Measurements from ENCODE around the gene METTL3. TPM values are rescaled to one million over a fixed set of nuclear protein-coding genes. Genes with fewer than 3 reads are reported as not detected.

METTL3 gene
- total and polyA plus RNA-seq, 2 of the 13 experiments (the other 11 are each of a cell fraction or from before 2014, with no cell fraction given) = 123 to 130 TPM

DNA sequence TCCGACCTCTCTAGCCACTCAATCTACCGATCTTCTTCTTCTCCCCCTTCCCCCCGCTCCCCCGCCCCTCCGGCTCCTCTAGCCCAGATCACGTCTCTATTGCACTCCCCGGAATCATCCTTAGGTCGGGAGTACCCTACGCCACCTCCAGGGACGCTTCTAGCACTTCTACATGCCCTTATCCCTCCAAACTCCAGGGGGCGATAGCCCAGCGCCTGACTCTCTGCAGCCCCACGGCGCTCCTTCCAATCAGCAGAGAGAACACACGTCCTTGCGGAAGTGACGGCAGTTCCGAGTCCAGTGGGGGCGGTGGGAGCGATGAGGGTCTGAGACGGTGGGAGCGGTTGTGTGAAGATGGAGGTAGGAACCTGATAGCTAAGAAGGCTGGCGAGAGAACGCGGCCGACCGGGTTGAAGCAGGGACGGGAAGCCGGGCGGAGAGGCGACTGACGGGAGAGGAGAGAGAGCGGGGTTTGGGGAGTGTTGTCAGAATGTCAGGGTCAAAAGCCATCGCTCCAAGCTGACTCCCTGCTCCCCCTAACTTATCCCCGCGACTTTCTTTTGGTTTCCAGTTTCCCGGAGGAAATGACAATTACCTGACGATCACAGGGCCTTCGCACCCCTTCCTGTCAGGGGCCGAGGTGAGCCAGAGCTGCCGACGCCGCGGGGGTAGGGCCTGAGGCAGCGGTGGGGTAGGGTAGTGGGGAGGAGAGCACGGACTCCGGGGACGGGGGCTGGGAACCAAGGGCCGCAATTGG lies 34.0 kb downstream of the METTL3 start, which contains the start of the genes RAB2B and TOX4 (continued):
- TF ChIP-seq ZNF678 (CRISPR knock-in tag; IDR thresholded peaks at IDR 0.05) (peak; percentile 82; the same call in 1 of the 2 replicates), FLYWCH1 (CRISPR knock-in tag; IDR thresholded peaks at IDR 0.05) (no peak), MZF1 (CRISPR knock-in tag; IDR thresholded peaks at IDR 0.05; ENCODE audit: borderline replicate concordance) (no peak), HMG20B (CRISPR knock-in tag; conservative IDR thresholded peaks at IDR 0.05) (peak; percentile 37; the same call in 1 of the 2 replicates), CHCHD3 (CRISPR knock-in tag; IDR thresholded peaks at IDR 0.05) (peak; percentile 73; the same call in 1 of the 2 replicates), HOXA3 (CRISPR knock-in tag; IDR thresholded peaks at IDR 0.05) (peak; percentile 96), ZNF263 (CRISPR knock-in tag; IDR thresholded peaks at IDR 0.05) (peak; percentile 66; the same call in 1 of the 2 replicates), SIX4 (CRISPR knock-in tag; IDR thresholded peaks at IDR 0.05) (peak; percentile 85), ZNF30 (CRISPR knock-in tag; IDR thresholded peaks at IDR 0.05) (no peak), ZNF260 (CRISPR knock-in tag; IDR thresholded peaks at IDR 0.05; ENCODE audit: borderline replicate concordance, low read depth) (no peak; the same call in 1 of the 2 replicates), JUNB (CRISPR knock-in tag; IDR thresholded peaks at IDR 0.05; ENCODE audit: borderline replicate concordance) (peak; percentile 23; the same call in 1 of the 2 replicates), YEATS4 (CRISPR knock-in tag; IDR thresholded peaks at IDR 0.05; ENCODE audit: borderline replicate concordance) (peak; percentile 74), CREB1 (IDR thresholded peaks at IDR 0.05) (peak; percentile 93), CREB1 (CRISPR knock-in tag; IDR thresholded peaks at IDR 0.05) (peak; percentile 98), CENPT (CRISPR knock-in tag; IDR thresholded peaks at IDR 0.05; ENCODE audit: low read depth) (peak; percentile 50; the same call in 1 of the 2 replicates), TRIM24 (CRISPR knock-in tag; IDR thresholded peaks at IDR 0.05) (no peak)
- TF ChIP-seq, protein P1, sequence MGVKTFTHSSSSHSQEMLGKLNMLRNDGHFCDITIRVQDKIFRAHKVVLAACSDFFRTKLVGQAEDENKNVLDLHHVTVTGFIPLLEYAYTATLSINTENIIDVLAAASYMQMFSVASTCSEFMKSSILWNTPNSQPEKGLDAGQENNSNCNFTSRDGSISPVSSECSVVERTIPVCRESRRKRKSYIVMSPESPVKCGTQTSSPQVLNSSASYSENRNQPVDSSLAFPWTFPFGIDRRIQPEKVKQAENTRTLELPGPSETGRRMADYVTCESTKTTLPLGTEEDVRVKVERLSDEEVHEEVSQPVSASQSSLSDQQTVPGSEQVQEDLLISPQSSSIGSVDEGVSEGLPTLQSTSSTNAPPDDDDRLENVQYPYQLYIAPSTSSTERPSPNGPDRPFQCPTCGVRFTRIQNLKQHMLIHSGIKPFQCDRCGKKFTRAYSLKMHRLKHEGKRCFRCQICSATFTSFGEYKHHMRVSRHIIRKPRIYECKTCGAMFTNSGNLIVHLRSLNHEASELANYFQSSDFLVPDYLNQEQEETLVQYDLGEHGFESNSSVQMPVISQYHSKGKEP (CRISPR knock-in tag; IDR thresholded peaks at IDR 0.05) = no peak
- TF ChIP-seq, protein P2, sequence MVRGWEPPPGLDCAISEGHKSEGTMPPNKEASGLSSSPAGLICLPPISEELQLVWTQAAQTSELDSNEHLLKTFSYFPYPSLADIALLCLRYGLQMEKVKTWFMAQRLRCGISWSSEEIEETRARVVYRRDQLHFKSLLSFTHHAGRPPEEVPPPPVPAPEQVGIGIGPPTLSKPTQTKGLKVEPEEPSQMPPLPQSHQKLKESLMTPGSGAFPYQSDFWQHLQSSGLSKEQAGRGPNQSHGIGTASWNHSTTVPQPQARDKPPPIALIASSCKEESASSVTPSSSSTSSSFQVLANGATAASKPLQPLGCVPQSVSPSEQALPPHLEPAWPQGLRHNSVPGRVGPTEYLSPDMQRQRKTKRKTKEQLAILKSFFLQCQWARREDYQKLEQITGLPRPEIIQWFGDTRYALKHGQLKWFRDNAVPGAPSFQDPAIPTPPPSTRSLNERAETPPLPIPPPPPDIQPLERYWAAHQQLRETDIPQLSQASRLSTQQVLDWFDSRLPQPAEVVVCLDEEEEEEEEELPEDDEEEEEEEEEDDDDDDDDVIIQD (CRISPR knock-in tag; IDR thresholded peaks at IDR 0.05; ENCODE audit: low read depth) = peak; percentile 96
- TF ChIP-seq, protein P3, sequence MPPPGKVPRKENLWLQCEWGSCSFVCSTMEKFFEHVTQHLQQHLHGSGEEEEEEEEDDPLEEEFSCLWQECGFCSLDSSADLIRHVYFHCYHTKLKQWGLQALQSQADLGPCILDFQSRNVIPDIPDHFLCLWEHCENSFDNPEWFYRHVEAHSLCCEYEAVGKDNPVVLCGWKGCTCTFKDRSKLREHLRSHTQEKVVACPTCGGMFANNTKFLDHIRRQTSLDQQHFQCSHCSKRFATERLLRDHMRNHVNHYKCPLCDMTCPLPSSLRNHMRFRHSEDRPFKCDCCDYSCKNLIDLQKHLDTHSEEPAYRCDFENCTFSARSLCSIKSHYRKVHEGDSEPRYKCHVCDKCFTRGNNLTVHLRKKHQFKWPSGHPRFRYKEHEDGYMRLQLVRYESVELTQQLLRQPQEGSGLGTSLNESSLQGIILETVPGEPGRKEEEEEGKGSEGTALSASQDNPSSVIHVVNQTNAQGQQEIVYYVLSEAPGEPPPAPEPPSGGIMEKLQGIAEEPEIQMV (CRISPR knock-in tag; IDR thresholded peaks at IDR 0.05; ENCODE audit: low read depth) = peak; percentile 86
- TF ChIP-seq, protein P4, sequence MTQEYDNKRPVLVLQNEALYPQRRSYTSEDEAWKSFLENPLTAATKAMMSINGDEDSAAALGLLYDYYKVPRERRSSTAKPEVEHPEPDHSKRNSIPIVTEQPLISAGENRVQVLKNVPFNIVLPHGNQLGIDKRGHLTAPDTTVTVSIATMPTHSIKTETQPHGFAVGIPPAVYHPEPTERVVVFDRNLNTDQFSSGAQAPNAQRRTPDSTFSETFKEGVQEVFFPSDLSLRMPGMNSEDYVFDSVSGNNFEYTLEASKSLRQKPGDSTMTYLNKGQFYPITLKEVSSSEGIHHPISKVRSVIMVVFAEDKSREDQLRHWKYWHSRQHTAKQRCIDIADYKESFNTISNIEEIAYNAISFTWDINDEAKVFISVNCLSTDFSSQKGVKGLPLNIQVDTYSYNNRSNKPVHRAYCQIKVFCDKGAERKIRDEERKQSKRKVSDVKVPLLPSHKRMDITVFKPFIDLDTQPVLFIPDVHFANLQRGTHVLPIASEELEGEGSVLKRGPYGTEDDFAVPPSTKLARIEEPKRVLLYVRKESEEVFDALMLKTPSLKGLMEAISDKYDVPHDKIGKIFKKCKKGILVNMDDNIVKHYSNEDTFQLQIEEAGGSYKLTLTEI (CRISPR knock-in tag; conservative IDR thresholded peaks at IDR 0.05) = no peak
- TF ChIP-seq, protein P5, sequence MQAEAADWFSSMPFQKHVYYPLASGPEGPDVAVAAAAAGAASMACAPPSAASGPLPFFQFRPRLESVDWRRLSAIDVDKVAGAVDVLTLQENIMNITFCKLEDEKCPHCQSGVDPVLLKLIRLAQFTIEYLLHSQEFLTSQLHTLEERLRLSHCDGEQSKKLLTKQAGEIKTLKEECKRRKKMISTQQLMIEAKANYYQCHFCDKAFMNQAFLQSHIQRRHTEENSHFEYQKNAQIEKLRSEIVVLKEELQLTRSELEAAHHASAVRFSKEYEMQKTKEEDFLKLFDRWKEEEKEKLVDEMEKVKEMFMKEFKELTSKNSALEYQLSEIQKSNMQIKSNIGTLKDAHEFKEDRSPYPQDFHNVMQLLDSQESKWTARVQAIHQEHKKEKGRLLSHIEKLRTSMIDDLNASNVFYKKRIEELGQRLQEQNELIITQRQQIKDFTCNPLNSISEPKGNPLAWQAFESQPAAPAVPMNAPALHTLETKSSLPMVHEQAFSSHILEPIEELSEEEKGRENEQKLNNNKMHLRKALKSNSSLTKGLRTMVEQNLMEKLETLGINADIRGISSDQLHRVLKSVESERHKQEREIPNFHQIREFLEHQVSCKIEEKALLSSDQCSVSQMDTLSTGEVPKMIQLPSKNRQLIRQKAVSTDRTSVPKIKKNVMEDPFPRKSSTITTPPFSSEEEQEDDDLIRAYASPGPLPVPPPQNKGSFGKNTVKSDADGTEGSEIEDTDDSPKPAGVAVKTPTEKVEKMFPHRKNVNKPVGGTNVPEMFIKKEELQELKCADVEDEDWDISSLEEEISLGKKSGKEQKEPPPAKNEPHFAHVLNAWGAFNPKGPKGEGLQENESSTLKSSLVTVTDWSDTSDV (CRISPR knock-in tag; IDR thresholded peaks at IDR 0.05) = no peak
